RWPE2 (cell line): ENCODE data around the gene MDH1.
"Not testable (repeated sequence)": the region's sequence is repeated elsewhere in the genome, so short reads cannot be mapped to it uniquely, and the experiment has no call there.

Source experiments
- ATAC-seq: fragments of 200-7000 bp; cut with Tn5 transposase; 3 replicates; pipeline ENCODE4 v1.9.1; 2021; ENCODE audit warnings: low read depth
- DNase-seq: peaks from one replicate; pipeline ENCODE4 v3.0.0-alpha.2; 2020; ENCODE audit warnings: low spot score
- H3K27ac ChIP-seq: fragments of 450-650 bp; 2 replicates; pipeline ENCODE4 v1.5.1; 2017; ENCODE audit warnings: mild to moderate bottlenecking; ENCODE audit not compliant: poor library complexity, severe bottlenecking
- H3K27me3 ChIP-seq: fragments of 250-450 bp; sonication (Bioruptor Pico); 2 replicates; pipeline ENCODE4 v1.5.1; 2021; ENCODE audit warnings: mild to moderate bottlenecking, moderate library complexity; ENCODE audit not compliant: insufficient read depth, poor library complexity, severe bottlenecking
- H3K36me3 ChIP-seq: fragments of 250-450 bp; sonication (Bioruptor Pico); 2 replicates; pipeline ENCODE4 v1.5.1; 2020; ENCODE audit warnings: low read depth, mild to moderate bottlenecking, moderate library complexity
- H3K4me1 ChIP-seq: fragments of 250-450 bp; sonication (Bioruptor Pico); 2 replicates; pipeline ENCODE4 v1.5.1; 2021; ENCODE audit warnings: mild to moderate bottlenecking, moderate library complexity; ENCODE audit not compliant: insufficient read depth, poor library complexity, severe bottlenecking
- H3K4me3 ChIP-seq: fragments of 250-450 bp; sonication (Bioruptor Pico); 2 replicates; pipeline ENCODE4 v1.5.1; 2021; ENCODE audit warnings: mild to moderate bottlenecking, moderate library complexity; ENCODE audit not compliant: severe bottlenecking
- H3K9me3 ChIP-seq: fragments of 250-450 bp; sonication (Bioruptor Pico); 2 replicates; pipeline ENCODE4 v1.5.1; 2021; ENCODE audit warnings: mild to moderate bottlenecking, moderate library complexity; ENCODE audit not compliant: severe bottlenecking
- CTCF ChIP-seq: fragments of 450-650 bp; IDR thresholded peaks from one replicate; pipeline ENCODE4 v1.5.1; 2017; ENCODE audit warnings: mild to moderate bottlenecking, moderate library complexity; ENCODE audit not compliant: poor library complexity, severe bottlenecking

The MDH1 gene

GRCh38 chr2:63617366-63617765, 28.6 kb downstream of the MDH1 start:
- H3K27me3 ChIP-seq, result no peaks in the 10 kb centered on the region
- TF ChIP-seq CTCF, result no peak
- no peaks in the 10 kb centered on the region for H3K9me3 ChIP-seq
- H3K27ac ChIP-seq, result peak overlapping the region; percentile 99
- H3K4me1 ChIP-seq, result peaks cover 31% of the 10 kb centered on the region
- ATAC-seq, result no peak
- H3K36me3 ChIP-seq, result no peaks in the 10 kb centered on the region
- no peak for DNase-seq
- H3K4me3 ChIP-seq, result no peak overlapping the region

GRCh38 chr2:63619328-63619727, 30.6 kb downstream of the MDH1 start:
- TF ChIP-seq CTCF, result no peak
- Histone ChIP-seq H3K9me3 (no peaks in the 10 kb centered on the region), H3K4me3 (no peak overlapping the region), H3K36me3 (no peaks in the 10 kb centered on the region), H3K27me3 (no peaks in the 10 kb centered on the region), H3K27ac (no peak overlapping the region), H3K4me1 (peaks cover 21% of the 10 kb centered on the region)
- DNase-seq (no peak), ATAC-seq (no peak)

- H3K4me3 ChIP-seq, result no peak overlapping the region
- H3K9me3 ChIP-seq, result no peaks in the 10 kb centered on the region
- no peak overlapping the region for H3K27ac ChIP-seq
- ATAC-seq (no peak), DNase-seq (no peak)
- H3K4me1 ChIP-seq, result no peaks in the 10 kb centered on the region
- no peak for TF ChIP-seq CTCF
- no peaks in the 10 kb centered on the region for H3K36me3 ChIP-seq
- H3K27me3 ChIP-seq, result no peaks in the 10 kb centered on the region
Observed at GRCh38 chr2:63622751-63623150, 34.0 kb downstream of the MDH1 start.

GRCh38 chr2:63623763-63624162, 35.0 kb downstream of the MDH1 start:
- ATAC-seq, H3K36me3 ChIP-seq, H3K27me3 ChIP-seq, H3K4me3 ChIP-seq, H3K4me1 ChIP-seq, DNase-seq, H3K9me3 ChIP-seq, H3K27ac ChIP-seq: not testable (repeated sequence)

GRCh38 chr2:63627866-63628265, 39.1 kb downstream of the MDH1 start:
- H3K27me3 ChIP-seq, result no peaks in the 10 kb centered on the region
- no peaks in the 10 kb centered on the region for H3K9me3 ChIP-seq
- no peak overlapping the region for H3K27ac ChIP-seq
- TF ChIP-seq CTCF, result no peak
- no peaks in the 10 kb centered on the region for H3K4me1 ChIP-seq
- H3K36me3 ChIP-seq, result no peaks in the 10 kb centered on the region
- no peak overlapping the region for H3K4me3 ChIP-seq
- ATAC-seq, result no peak
- no peak for DNase-seq
